ENCODE results near the gene HGD.

GRCh38 chr3:120706950-120707349 lies 24.9 kb upstream of the HGD start:
- TF ChIP-seq CTCF (IDR thresholded peaks at IDR 0.05; ENCODE audit: insufficient read depth, low read depth, low read length) (no peak), EZH2 (IDR thresholded peaks at IDR 0.05; ENCODE audit: insufficient read depth, low read length) (no peak)

All from astrocyte (in vitro differentiated cells and primary cell).